ENCODE measurements around the gene SENP1. TPM values are rescaled to one million over a fixed set of nuclear protein-coding genes. Genes with fewer than 3 reads are reported as not detected.

Gene SENP1
- total RNA-seq, 4 donors from 2014 or later: 2.2 to 20.3 (median 10.5) TPM

DNA sequence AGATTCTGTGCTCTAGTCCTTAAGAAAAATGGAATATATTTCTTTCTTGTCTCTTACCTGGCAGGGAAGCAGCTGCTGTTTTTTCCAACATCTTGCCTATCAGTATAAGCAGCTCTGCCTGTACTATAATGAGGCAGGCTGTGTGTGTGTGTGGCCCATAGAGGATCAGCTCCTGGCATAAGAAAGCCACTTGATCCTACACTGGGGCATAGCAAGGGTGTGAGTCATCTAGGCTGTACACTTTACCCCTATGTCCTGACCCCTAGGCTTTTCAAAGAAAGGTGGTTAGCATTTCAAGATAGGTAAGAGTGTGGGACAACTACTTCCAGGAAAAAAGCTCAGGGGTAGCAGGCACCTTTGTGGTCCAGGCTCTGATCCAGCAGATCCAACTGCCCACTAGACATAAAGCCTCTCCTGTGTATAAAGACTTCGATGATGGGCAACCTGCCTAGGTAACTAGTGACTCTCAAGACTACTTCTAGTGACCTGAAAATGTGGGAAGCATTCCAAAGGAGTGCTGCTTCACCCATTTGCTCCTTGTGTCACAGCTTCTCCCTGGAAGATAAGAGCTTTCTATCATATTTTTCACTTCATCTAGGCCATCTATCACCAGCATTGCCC is 4.9 kb upstream of the SENP1 start:
- H3K36me3 ChIP-seq: no peaks in the 10 kb centered on the region
- no peaks in the 10 kb centered on the region for H3K27me3 ChIP-seq
- no peak for TF ChIP-seq EP300 (IDR thresholded peaks at IDR 0.05; ENCODE audit: low read depth)
- no peak for DNase-seq
- in situ Hi-C loops (cut with MboI; ENCODE audit: low pct_ligation_motif_present in 1 of 4, low pct_unique_long_range_greater_than_20kb in 1 of 4, low sequenced_read_pairs in 3 of 4) (no loop called here), intact Hi-C loops (cut with DNase I; ENCODE audit: low total_unique reads) (no loop called here)
- H3K4me3 ChIP-seq: no peak overlapping the region
- H3K4me1 ChIP-seq: peaks cover 7 to 11% (median 8%) of the 10 kb centered on the region in 4 donors
- 59 to 86% methylated on average over 1 of the region's 1 CpG for WGBS, 2 donors (ENCODE audit: low coverage in 1 of 2)
- no peaks in the 10 kb centered on the region for H3K9me3 ChIP-seq
- H3K27ac ChIP-seq: no peak overlapping the region

DNA sequence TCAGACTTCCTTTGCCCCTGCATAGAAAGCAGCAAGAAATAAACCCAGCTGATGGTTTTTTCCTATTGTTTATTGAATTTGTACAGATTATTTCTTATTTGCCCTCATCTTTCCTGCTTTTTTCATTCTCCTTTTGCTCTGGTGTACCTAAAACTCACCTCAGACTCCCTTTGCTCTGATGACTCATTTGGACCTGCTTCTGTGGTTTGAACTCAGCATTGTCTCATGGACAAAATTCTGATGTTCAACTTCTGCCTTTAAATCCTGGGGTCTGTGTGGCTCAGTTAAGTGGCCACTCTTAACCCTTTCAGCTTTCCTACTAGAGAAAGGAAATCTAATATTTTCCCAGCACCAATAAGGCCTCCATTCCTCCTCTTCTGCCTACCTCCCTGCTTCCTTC is 3.5 kb upstream of the SENP1 start:
- in situ Hi-C loops (cut with MboI; ENCODE audit: low pct_ligation_motif_present in 1 of 4, low pct_unique_long_range_greater_than_20kb in 1 of 4, low sequenced_read_pairs in 3 of 4) (loop anchor here in 1 of 4 donors (10.0 kb wide), 1 partner anchor 55 kb away; no protein-coding TSS in a partner anchor), intact Hi-C loops (cut with DNase I; ENCODE audit: low total_unique reads) (loop anchor here (10.0 kb wide), 1 partner anchor 45 kb away; the partner anchor contains the start of gene ASB8)
- TF ChIP-seq POLR2AphosphoS5 (IDR thresholded peaks at IDR 0.05) (no peak), POLR2A (IDR thresholded peaks at IDR 0.05) (no peak), EP300 (IDR thresholded peaks at IDR 0.05; ENCODE audit: low read depth) (no peak)
- TF ChIP-seq, protein P1, sequence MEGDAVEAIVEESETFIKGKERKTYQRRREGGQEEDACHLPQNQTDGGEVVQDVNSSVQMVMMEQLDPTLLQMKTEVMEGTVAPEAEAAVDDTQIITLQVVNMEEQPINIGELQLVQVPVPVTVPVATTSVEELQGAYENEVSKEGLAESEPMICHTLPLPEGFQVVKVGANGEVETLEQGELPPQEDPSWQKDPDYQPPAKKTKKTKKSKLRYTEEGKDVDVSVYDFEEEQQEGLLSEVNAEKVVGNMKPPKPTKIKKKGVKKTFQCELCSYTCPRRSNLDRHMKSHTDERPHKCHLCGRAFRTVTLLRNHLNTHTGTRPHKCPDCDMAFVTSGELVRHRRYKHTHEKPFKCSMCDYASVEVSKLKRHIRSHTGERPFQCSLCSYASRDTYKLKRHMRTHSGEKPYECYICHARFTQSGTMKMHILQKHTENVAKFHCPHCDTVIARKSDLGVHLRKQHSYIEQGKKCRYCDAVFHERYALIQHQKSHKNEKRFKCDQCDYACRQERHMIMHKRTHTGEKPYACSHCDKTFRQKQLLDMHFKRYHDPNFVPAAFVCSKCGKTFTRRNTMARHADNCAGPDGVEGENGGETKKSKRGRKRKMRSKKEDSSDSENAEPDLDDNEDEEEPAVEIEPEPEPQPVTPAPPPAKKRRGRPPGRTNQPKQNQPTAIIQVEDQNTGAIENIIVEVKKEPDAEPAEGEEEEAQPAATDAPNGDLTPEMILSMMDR (IDR thresholded peaks at IDR 0.05): no peak
- no peak for DNase-seq
- Histone ChIP-seq H3K27me3 (no peaks in the 10 kb centered on the region), H3K4me1 (peaks cover 8 to 19% (median 16%) of the 10 kb centered on the region in 4 donors), H3K4me3 (no peak overlapping the region), H3K27ac (no peak overlapping the region), H3K9me3 (no peaks in the 10 kb centered on the region), H3K36me3 (no peaks in the 10 kb centered on the region)

DNA sequence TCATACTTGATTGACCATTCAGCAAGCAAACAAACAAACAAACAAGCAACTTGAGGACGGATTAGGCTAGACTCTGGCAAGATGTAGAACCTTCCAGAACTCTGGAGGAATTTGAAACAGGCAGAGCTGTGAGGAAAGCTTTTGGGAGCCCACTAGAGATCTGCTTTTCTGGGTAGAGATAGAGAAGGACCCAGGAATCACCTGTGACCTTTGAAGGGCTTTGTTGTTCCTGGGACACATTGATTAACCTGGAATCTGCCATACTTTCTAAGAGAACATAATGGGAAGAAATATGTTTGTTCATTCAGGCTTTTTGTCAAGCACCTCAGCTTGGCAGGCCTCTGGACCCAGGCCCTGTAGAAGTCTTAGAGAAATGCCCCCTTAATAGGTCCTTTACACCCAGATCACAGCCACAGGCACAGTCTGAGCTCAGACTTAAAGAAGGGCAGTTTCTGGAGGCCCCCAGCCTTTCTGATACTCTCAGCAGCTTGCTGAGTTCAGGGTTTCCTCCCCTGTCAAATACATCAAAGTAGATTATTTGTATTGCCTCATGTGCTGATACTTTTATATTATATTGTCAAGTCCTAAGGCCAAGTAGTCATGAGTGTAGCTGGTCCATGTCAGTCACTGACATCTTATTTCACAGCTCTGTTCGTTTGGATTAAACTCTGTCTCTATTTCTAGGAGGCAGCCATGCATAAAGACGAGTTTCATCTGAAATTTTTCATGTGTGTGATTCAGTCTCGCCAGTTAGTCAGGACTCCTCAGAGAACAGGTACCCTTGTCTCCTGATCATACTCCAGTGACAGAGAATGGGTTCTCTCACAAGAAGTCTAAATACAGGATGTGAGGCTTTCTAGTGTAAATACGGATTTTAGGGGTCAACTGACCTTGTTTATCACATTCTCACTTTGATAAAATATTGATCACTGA is 1.1 kb upstream of the SENP1 start:
- intact Hi-C loops (cut with DNase I; ENCODE audit: low total_unique reads) (loop anchor here (10.0 kb wide), 1 partner anchor 48 kb away; the partner anchor contains the start of gene ASB8), in situ Hi-C loops (cut with MboI; ENCODE audit: low pct_ligation_motif_present in 1 of 4, low pct_unique_long_range_greater_than_20kb in 1 of 4, low sequenced_read_pairs in 3 of 4) (loop anchor here in 1 of 4 donors (10.0 kb wide), 1 partner anchor 58 kb away; no protein-coding TSS in a partner anchor)
- Histone ChIP-seq H3K27me3 (no peaks in the 10 kb centered on the region), H3K9me3 (no peaks in the 10 kb centered on the region), H3K4me1 (peaks cover 8 to 21% (median 17%) of the 10 kb centered on the region in 4 donors), H3K27ac (peak overlapping the region; percentile 90 to 94 (median 93)), H3K36me3 (no peaks in the 10 kb centered on the region), H3K4me3 (peak overlapping the region in 3 of 4 donors; percentile 84 to 91 (median 90))
- no peak for TF ChIP-seq EP300 (IDR thresholded peaks at IDR 0.05; ENCODE audit: low read depth)
- TF ChIP-seq, protein P1 (IDR thresholded peaks at IDR 0.05): no peak
- no peak for TF ChIP-seq POLR2A (IDR thresholded peaks at IDR 0.05)
- no peak for TF ChIP-seq POLR2AphosphoS5 (IDR thresholded peaks at IDR 0.05)
- DNase-seq: no peak
- 58 to 61% methylated on average over 4 to 5 of the region's 5 CpGs for WGBS, 2 donors (ENCODE audit: low coverage in 1 of 2)

DNA sequence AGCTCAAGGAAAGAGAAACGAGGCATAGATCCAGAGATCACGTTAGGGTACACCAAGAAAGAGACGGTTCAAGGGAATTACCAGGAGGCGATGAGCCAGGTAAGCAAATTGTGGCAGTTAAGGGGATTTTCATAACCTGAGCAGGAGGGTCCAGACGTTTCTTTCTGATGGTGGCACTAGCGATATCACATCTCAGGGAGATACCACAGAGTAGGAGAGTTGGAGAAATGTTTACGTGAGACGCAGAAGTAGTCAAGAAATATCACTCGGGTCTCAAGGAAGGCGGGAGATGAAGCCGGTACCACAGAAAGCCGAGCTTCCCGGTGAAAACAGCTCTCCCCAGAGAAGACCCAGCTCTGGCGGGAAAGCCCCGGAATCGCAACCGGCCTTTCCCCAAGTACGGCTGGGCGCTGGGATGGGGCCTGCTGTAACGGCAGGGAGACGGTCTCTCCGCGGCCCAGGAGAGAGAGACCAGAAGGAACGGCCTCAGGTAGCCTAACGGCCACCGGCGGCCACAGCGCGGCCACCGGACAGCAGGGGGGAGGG is 485 bp downstream of the SENP1 start:
- no peaks in the 10 kb centered on the region for H3K27me3 ChIP-seq
- H3K36me3 ChIP-seq: no peaks in the 10 kb centered on the region
- no peak for DNase-seq
- TF ChIP-seq EP300 (IDR thresholded peaks at IDR 0.05; ENCODE audit: low read depth) (no peak), POLR2AphosphoS5 (IDR thresholded peaks at IDR 0.05) (no peak), POLR2A (IDR thresholded peaks at IDR 0.05) (no peak)
- TF ChIP-seq, protein P1 (IDR thresholded peaks at IDR 0.05): no peak
- H3K4me3 ChIP-seq: peak overlapping the region; percentile 83 to 91 (median 87)
- no peaks in the 10 kb centered on the region for H3K9me3 ChIP-seq
- H3K27ac ChIP-seq: peak overlapping the region; percentile 90 to 94 (median 93)
- H3K4me1 ChIP-seq: peaks cover 8 to 21% (median 17%) of the 10 kb centered on the region in 4 donors
- WGBS, 2 donors (ENCODE audit: low coverage in 1 of 2): 1 to 3% methylated on average over 8 to 29 of the region's 30 CpGs
- in situ Hi-C loops (cut with MboI; ENCODE audit: low pct_ligation_motif_present in 1 of 4, low pct_unique_long_range_greater_than_20kb in 1 of 4, low sequenced_read_pairs in 3 of 4) (loop anchor here in 1 of 4 donors (10.0 kb wide), 1 partner anchor 59 kb away; no protein-coding TSS in a partner anchor), intact Hi-C loops (cut with DNase I; ENCODE audit: low total_unique reads) (loop anchor here (10.0 kb wide), 1 partner anchor 49 kb away; the partner anchor contains the start of gene ASB8)
